ENCODE results near the gene KRTAP4-11. TPM values are rescaled to one million over a fixed set of nuclear protein-coding genes. Genes with fewer than 3 reads are reported as not detected.
A peak's percentile ranks its signal among the peaks of the same experiment; 100 is the strongest.

Gene KRTAP4-11
- total and polyA plus RNA-seq, 2 of the 13 experiments (the other 11 are each of a cell fraction or from before 2014, with no cell fraction given) = not detected

GRCh38 chr17:41163828-41164227, 45.7 kb upstream of the KRTAP4-11 start (continued):
- TF ChIP-seq, protein P1, sequence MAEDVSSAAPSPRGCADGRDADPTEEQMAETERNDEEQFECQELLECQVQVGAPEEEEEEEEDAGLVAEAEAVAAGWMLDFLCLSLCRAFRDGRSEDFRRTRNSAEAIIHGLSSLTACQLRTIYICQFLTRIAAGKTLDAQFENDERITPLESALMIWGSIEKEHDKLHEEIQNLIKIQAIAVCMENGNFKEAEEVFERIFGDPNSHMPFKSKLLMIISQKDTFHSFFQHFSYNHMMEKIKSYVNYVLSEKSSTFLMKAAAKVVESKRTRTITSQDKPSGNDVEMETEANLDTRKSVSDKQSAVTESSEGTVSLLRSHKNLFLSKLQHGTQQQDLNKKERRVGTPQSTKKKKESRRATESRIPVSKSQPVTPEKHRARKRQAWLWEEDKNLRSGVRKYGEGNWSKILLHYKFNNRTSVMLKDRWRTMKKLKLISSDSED (CRISPR knock-in tag; IDR thresholded peaks at IDR 0.05) = no peak
- no peak for TF ChIP-seq RFX1 (IDR thresholded peaks at IDR 0.05)
- no peak for TF ChIP-seq RFXANK (CRISPR knock-in tag; IDR thresholded peaks at IDR 0.05)
- no peak for TF ChIP-seq ZBTB34 (CRISPR knock-in tag; IDR thresholded peaks at IDR 0.05)
- TF ChIP-seq, protein P2, sequence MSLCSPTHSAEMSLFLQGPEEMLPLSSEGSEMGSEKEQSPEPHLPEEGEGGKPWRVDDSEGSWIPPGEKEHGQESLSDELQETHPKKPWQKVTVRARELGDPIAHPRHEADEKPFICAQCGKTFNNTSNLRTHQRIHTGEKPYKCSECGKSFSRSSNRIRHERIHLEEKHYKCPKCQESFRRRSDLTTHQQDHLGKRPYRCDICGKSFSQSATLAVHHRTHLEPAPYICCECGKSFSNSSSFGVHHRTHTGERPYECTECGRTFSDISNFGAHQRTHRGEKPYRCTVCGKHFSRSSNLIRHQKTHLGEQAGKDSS (CRISPR knock-in tag; IDR thresholded peaks at IDR 0.05; ENCODE audit: borderline replicate concordance, low read depth) = no peak
- TF ChIP-seq NFKB2 (CRISPR knock-in tag; IDR thresholded peaks at IDR 0.05; ENCODE audit: borderline replicate concordance) = no peak

DNA sequence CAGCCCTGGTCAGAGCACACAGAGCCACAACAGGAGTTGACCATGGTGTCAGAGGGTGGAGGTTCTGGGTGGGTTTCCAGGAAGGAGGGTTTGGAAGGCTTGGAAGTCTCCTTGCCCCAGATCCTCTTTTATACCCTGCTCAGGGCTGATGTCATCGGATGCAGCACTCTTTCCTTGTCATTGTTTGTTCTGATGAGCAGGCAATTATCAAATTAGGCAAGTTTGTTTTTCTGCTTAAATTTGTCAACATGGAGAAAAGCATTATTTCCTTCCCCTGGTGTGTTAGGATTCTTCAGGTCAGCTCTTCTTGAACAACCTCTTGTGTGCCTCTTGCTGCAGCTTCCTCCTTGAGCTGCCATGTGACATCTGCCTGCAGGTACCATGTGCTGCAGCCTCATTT, 42.5 kb upstream of the KRTAP4-11 start, which contains the start of gene KRTAP4-4:
Gene KRTAP4-4 (minus strand): TSS at position 101 of the 400 bp plus-strand sequence. CDS start 57 bp downstream, at position 44.
- DNase-seq (ENCODE audit: low spot score) (no peak), FAIRE-seq (no peak), ATAC-seq (no peak)
- H3K9me3 ChIP-seq (ENCODE audit: low read length) = no peaks in the 10 kb centered on the region
- peaks cover 2 to 3% of the 10 kb centered on the region in 2 experiments; a peak in 1 of 5 replicates for H3K27me3 ChIP-seq (ENCODE audit: control insufficient read depth in 1 of 2, insufficient read depth in 2 of 2, low read length in 2 of 2)
- in situ Hi-C loops (cut with HindIII; ENCODE audit: extremely low pct_ligation_motif_present, low pct_unique_long_range_greater_than_20kb) = no loop called here
- no peak within 1 kb of the TSS for H2AFZ ChIP-seq (ENCODE audit: low read length)
- no peak within 1 kb of the TSS for H3K27ac ChIP-seq (ENCODE audit: extremely low read length, insufficient read depth, low read length)
- intact Hi-C loops (cut with micrococcal nuclease; ENCODE audit: unreplicated experiment) = no loop called here
- ChIA-PET POLR2A (no interaction called here), CTCF (ENCODE audit: low intra/inter-chr PET ratio, low total read pairs) (no interaction called here)
- H3K36me3 ChIP-seq (replicated peaks in 1 of 2; ENCODE audit: control insufficient read depth in 1 of 2, insufficient read depth in 2 of 2, low read length in 2 of 2) = no peaks in the 10 kb centered on the region
- no peak within 1 kb of the TSS for H3K9ac ChIP-seq (ENCODE audit: insufficient read depth, low read depth, low read length)
- no TSS peak for BruUV-seq (replicated peaks)
- no peaks in the 10 kb centered on the region for H4K20me1 ChIP-seq (ENCODE audit: insufficient read depth, low read length)
- no peaks in the 10 kb centered on the region for H3K79me2 ChIP-seq (ENCODE audit: insufficient read depth, low read length)
- no peak within 1 kb of the TSS for H3K4me2 ChIP-seq (ENCODE audit: low read depth, low read length)
- no peak within 1 kb of the TSS for H3K4me3 ChIP-seq (replicated peaks in 1 of 3; ENCODE audit: insufficient read depth in 1 of 3, low read depth in 2 of 3, low read length in 3 of 3)
- WGBS (ENCODE audit: low lambda C conversion rate) = 0% methylated on average over 1 of the region's 1 CpG
- no peaks in the 10 kb centered on the region for H3K4me1 ChIP-seq (ENCODE audit: insufficient read depth, low read length)
- no peak for TF ChIP-seq ARNT2 (CRISPR knock-in tag; IDR thresholded peaks at IDR 0.05; ENCODE audit: low read depth)
- TF ChIP-seq ZNF12 (CRISPR knock-in tag; IDR thresholded peaks at IDR 0.05) = no peak
- TF ChIP-seq RBM39 (IDR thresholded peaks at IDR 0.05; ENCODE audit: low read depth, low read length, poor library complexity, severe bottlenecking) = no peak
- no peak for TF ChIP-seq DR1 (CRISPR knock-in tag; IDR thresholded peaks at IDR 0.05)
- TF ChIP-seq, protein P3, sequence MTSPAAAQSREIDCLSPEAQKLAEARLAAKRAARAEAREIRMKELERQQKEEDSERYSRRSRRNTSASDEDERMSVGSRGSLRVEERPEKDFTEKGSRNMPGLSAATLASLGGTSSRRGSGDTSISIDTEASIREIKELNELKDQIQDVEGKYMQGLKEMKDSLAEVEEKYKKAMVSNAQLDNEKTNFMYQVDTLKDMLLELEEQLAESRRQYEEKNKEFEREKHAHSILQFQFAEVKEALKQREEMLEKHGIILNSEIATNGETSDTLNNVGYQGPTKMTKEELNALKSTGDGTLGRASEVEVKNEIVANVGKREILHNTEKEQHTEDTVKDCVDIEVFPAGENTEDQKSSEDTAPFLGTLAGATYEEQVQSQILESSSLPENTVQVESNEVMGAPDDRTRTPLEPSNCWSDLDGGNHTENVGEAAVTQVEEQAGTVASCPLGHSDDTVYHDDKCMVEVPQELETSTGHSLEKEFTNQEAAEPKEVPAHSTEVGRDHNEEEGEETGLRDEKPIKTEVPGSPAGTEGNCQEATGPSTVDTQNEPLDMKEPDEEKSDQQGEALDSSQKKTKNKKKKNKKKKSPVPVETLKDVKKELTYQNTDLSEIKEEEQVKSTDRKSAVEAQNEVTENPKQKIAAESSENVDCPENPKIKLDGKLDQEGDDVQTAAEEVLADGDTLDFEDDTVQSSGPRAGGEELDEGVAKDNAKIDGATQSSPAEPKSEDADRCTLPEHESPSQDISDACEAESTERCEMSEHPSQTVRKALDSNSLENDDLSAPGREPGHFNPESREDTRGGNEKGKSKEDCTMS (CRISPR knock-in tag; conservative IDR thresholded peaks at IDR 0.05) = no peak
- TF ChIP-seq, protein P4, sequence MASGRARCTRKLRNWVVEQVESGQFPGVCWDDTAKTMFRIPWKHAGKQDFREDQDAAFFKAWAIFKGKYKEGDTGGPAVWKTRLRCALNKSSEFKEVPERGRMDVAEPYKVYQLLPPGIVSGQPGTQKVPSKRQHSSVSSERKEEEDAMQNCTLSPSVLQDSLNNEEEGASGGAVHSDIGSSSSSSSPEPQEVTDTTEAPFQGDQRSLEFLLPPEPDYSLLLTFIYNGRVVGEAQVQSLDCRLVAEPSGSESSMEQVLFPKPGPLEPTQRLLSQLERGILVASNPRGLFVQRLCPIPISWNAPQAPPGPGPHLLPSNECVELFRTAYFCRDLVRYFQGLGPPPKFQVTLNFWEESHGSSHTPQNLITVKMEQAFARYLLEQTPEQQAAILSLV (CRISPR knock-in tag; IDR thresholded peaks at IDR 0.05; ENCODE audit: borderline replicate concordance) = no peak
- TF ChIP-seq ZNF446 (CRISPR knock-in tag; IDR thresholded peaks at IDR 0.05) = no peak
- TF ChIP-seq ZNF660 (CRISPR knock-in tag; IDR thresholded peaks at IDR 0.05; ENCODE audit: borderline replicate concordance, low read depth) = no peak
- peak in 1 of 2 experiments; percentile 21; a peak in 1 of 4 replicates for TF ChIP-seq MAFK (conservative IDR thresholded peaks at IDR 0.05 in 1 of 2, IDR thresholded peaks at IDR 0.05 in 1 of 2; ENCODE audit: low read length in 2 of 2)
- no peak for TF ChIP-seq ZNF605 (CRISPR knock-in tag; IDR thresholded peaks at IDR 0.05)
- TF ChIP-seq ZNF335 (CRISPR knock-in tag; IDR thresholded peaks at IDR 0.05) = no peak
